A549 (cell line): ENCODE data around the gene ST3GAL5. TPM values are rescaled to one million over a fixed set of nuclear protein-coding genes. Genes with fewer than 3 reads are reported as not detected.

ENCODE experiments used
- ATAC-seq, 2 experiments: fragments of 200-7000 bp in 1 of 2; fragments of >200 bp in 1 of 2; cut with Nextera tagmentation in 1 of 2; cut with Tn5 transposase in 1 of 2; 3 replicates each; pipeline versions ENCODE4 v1.8.0 to v1.9.1; 2018 to 2020; ENCODE audit warnings: mild to moderate bottlenecking in 1 of 2, moderate library complexity in 1 of 2
- CTCF ChIA-PET: fragments of 300-600 bp; sonication (Branson Sonifier 250); formaldehyde crosslinking; extraction: SDS; loops from one replicate; lab custom pipeline; 2021; ENCODE audit warnings: antibody characterized with exemption, inconsistent platforms; lab: Yijun Ruan, JAX
- POLR2A ChIA-PET: fragments of 350-600 bp; formaldehyde crosslinking; extraction: SDS; loops from one replicate; lab custom pipeline; 2021; ENCODE audit warnings: antibody characterized with exemption, inconsistent platforms; lab: Yijun Ruan, JAX
- DNase-seq, 2 experiments: peaks; one replicate each; pipeline versions ENCODE4 v3.0.0 to v3.0.0-alpha.2; 2011 to 2016; ENCODE audit warnings: low read depth in 1 of 2, low spot score in 1 of 2
- FAIRE-seq: peaks from 2 replicates; lab custom pipeline; 2011; peaks lifted over from hg19 to GRCh38; lab: Jason Lieb, UNC
- H3K27ac ChIP-seq, 2 experiments: fragments of >200 bp; sonication (Bioruptor Twin); formaldehyde crosslinking; 3 replicates each; pipeline ENCODE4 v1.5.1; 2016 to 2017
- H3K4me1 ChIP-seq: fragments of >200 bp; sonication (Bioruptor Twin); formaldehyde crosslinking; 3 replicates; pipeline ENCODE4 v1.6.1; 2016
- H3K4me2 ChIP-seq: fragments of >200 bp; sonication (Bioruptor Twin); formaldehyde crosslinking; 3 replicates; pipeline ENCODE4 v1.6.1; 2016
- H3K4me3 ChIP-seq: fragments of >200 bp; sonication (Bioruptor Twin); formaldehyde crosslinking; 3 replicates; pipeline ENCODE4 v1.5.1; 2016
- H3K9me3 ChIP-seq: fragments of >200 bp; sonication (Bioruptor Twin); formaldehyde crosslinking; 3 replicates; pipeline ENCODE4 v1.6.1; 2016
- CTCF ChIP-seq: fragments of >200 bp; sonication (Bioruptor Twin); formaldehyde crosslinking; IDR thresholded peaks from 3 replicates; pipeline ENCODE4 v1.5.1; 2016
- E2F6 ChIP-seq: IDR thresholded peaks from 2 replicates; pipeline ENCODE4 v1.6.1; 2012; ENCODE audit warnings: low read depth, borderline replicate concordance
- FOSL2 ChIP-seq, 2 experiments: fragments of 450-650 bp in 1 of 2; fragments of >200 bp in 1 of 2; sonication (Bioruptor Twin) in 1 of 2; formaldehyde crosslinking; IDR thresholded peaks; 2 replicates each; pipeline versions ENCODE4 v1.5.0 to v1.6.1; 2016 to 2020; ENCODE audit warnings: mild to moderate bottlenecking in 1 of 2, moderate library complexity in 1 of 2
- JUN ChIP-seq, 2 experiments: fragments of >200 bp; sonication (Bioruptor Twin); formaldehyde crosslinking; IDR thresholded peaks; 2 replicates in 1 of 2; 3 replicates in 1 of 2; pipeline ENCODE4 v1.6.1; 2016 to 2017
- MAFK ChIP-seq: fragments of 450-650 bp; IDR thresholded peaks from 2 replicates; pipeline ENCODE4 v1.6.1; 2014; ENCODE audit not compliant: partially characterized antibody
- MAX ChIP-seq: IDR thresholded peaks from 2 replicates; pipeline ENCODE4 v1.6.1; 2012
- RAD21 ChIP-seq, 2 experiments: fragments of >200 bp in 1 of 2; sonication (Bioruptor Twin) in 1 of 2; formaldehyde crosslinking in 1 of 2; IDR thresholded peaks in 1 of 2; conservative IDR thresholded peaks in 1 of 2; 2 replicates in 1 of 2; 3 replicates in 1 of 2; pipeline ENCODE4 v1.6.1; 2012 to 2018; ENCODE audit warnings: inconsistent platforms in 1 of 2
- SMC3 ChIP-seq: fragments of >200 bp; sonication (Bioruptor Twin); formaldehyde crosslinking; IDR thresholded peaks from 3 replicates; pipeline ENCODE4 v1.6.1; 2018; ENCODE audit warnings: inconsistent platforms
- USF2 ChIP-seq: fragments of 450-650 bp; IDR thresholded peaks from 2 replicates; pipeline ENCODE4 v1.6.1; 2014; ENCODE audit warnings: antibody characterized with exemption
- WGBS: methylation state at CpG from one replicate; pipeline ENCODE4 v1.1.6; 2017; ENCODE audit errors: missing lambda C conversion rate; 5-methylcytosine and 5-hydroxymethylcytosine counted together
- polyA plus RNA-seq, 4 experiments: library from polyadenylated mRNA; depleted of rRNA in 3 of 4; stranded (reverse); fragments of >200 nt; fragmentation: RNase III in 1 of 4; extraction: RNeasy Plus Mini Kit Qiagen cat#74134 plus additional on column Dnase treatment in 1 of 4; gene quantifications; 2 replicates in 3 of 4; 3 replicates in 1 of 4; pipeline ENCODE4 v1.2.3, GENCODE V29; 2011 to 2017
- TF ChIP-seq, protein P1 (sequence below): fragments of 250-450 bp; sonication (Bioruptor Pico); IDR thresholded peaks from 2 replicates; pipeline ENCODE4 v1.5.0; 2021; ENCODE audit warnings: mild to moderate bottlenecking, moderate library complexity, borderline replicate concordance
- TF ChIP-seq, protein P2 (sequence below): fragments of 200-600 bp; sonication (generic); IDR thresholded peaks from 2 replicates; pipeline ENCODE4 v1.6.1; 2016; ENCODE audit warnings: antibody characterized with exemption, mild to moderate bottlenecking, moderate library complexity

ST3GAL5 gene
- polyA plus RNA-seq, 2 of the 4 experiments (the other 2 are of a cell fraction) = 36.9 to 119 TPM

- TF ChIP-seq, protein P1, sequence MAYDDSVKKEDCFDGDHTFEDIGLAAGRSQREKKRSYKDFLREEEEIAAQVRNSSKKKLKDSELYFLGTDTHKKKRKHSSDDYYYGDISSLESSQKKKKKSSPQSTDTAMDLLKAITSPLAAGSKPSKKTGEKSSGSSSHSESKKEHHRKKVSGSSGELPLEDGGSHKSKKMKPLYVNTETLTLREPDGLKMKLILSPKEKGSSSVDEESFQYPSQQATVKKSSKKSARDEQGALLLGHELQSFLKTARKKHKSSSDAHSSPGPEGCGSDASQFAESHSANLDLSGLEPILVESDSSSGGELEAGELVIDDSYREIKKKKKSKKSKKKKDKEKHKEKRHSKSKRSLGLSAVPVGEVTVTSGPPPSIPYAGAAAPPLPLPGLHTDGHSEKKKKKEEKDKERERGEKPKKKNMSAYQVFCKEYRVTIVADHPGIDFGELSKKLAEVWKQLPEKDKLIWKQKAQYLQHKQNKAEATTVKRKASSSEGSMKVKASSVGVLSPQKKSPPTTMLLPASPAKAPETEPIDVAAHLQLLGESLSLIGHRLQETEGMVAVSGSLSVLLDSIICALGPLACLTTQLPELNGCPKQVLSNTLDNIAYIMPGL (CRISPR knock-in tag) = no peak
These were observed 88.2 kb downstream of the ST3GAL5 start (continued) for GRCh38 chr2:85800586-85800985.

DNA sequence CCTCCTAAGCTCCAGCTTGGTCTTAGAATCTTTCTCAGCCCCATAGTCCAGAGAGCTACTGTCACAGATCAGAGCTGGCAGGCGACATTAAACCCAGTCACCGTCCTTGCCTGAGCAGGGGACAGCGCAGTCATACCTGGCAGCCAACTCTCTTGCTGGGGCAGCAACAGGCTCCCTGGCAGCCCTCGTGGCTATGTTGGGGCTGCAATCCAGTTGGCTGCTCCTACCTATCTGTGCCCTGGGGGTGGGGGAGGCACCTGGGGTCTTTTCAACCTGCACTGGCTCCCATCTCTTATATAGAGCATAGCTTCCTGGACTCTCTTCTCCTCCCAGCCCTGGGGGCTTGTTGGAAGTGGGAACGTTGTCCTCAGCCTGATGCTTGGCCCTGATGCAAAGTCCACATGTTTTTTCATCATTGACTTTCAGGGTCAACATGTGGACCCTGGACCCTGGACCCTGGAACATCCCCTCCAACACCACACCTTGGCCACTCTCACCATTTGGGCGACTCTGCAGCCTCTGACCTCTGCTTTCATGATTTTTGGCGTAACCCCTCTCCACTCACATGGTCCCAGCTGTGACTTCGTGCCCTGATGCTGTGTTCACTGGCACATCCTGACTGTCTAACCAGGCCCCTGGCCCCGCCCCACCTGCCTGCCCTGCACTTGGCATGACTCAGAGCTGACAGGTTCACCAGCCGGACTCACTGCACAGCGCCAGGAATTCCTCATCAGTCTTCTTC, 89.4 kb downstream of the ST3GAL5 start:
- peaks cover 29% of the 10 kb centered on the region for H3K4me1 ChIP-seq
- ChIA-PET CTCF (interaction anchor here (0.6 to 35.1 kb wide), 8 partner anchors 13 to 282 kb away, joined by 3 to 1675 read pairs (median 7); partner anchors contain the start of gene ATOH8), POLR2A (no interaction called here)
- FAIRE-seq = no peak
- no peak overlapping the region for H3K4me3 ChIP-seq
- DNase-seq = peak; percentile 59 to 77
- peak; percentile 73 to 82 for ATAC-seq
- H3K9me3 ChIP-seq = peaks cover 10% of the 10 kb centered on the region; the same call in 2 of the 3 replicates
- H3K27ac ChIP-seq = peak overlapping the region; percentile 51 to 76
- peak overlapping the region; percentile 39 for H3K4me2 ChIP-seq
- TF ChIP-seq, protein P1 (CRISPR knock-in tag) = no peak
- no peak for TF ChIP-seq USF2
- peak; percentile 84 for TF ChIP-seq E2F6
- peak; percentile 26; the same call in 1 of the 2 replicates for TF ChIP-seq FOSL2 (IDR thresholded peaks at IDR 0.05)
- peak; percentile 54 for TF ChIP-seq FOSL2 (CRISPR knock-in tag; IDR thresholded peaks at IDR 0.05)
- no peak for TF ChIP-seq CTCF
- peak; percentile 89 for TF ChIP-seq MAX
- TF ChIP-seq, all 56 proteins: peak for 3
- 41% methylated on average over 11 of the region's 11 CpGs for WGBS

DNA sequence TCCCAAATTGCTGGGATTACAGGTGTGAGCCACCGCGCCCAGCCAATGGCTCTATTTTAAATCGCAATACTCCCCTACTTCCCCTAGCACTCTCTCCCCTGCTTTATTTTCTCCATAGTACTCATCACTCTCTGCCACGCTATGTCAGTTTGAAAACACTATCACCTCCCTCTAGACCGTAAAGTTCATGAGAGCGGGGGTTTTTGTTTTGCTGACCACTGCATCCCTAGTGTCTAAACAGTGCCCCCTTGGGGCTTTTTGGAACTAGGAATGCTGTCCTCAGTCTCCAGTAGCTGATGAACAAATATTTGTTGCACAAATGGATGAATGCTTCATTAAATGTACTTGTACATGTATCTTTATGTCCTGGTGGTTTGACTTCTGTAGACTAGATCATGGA, 90.9 kb downstream of the ST3GAL5 start:
- DNase-seq = peak; percentile 26 to 43

More for the DNA sequence above, 90.9 kb downstream of the ST3GAL5 start:
- Histone ChIP-seq H3K27ac (peak overlapping the region in 1 of 2 experiments; percentile 6; a peak in 2 of 6 replicates), H3K4me1 (peaks cover 43% of the 10 kb centered on the region), H3K4me3 (no peak overlapping the region), H3K9me3 (peaks cover 10% of the 10 kb centered on the region; the same call in 2 of the 3 replicates), H3K4me2 (no peak overlapping the region)
- ChIA-PET POLR2A (no interaction called here), CTCF (interaction anchor here (0.5 to 4.6 kb wide), 14 partner anchors 16 to 236 kb away, joined by 3 to 52 read pairs (median 4); partner anchors contain the start of gene ATOH8)
- TF ChIP-seq CTCF (peak; percentile 44), JUN (IDR thresholded peaks at IDR 0.05) (no peak), RAD21 (conservative IDR thresholded peaks at IDR 0.05 in 1 of 2, IDR thresholded peaks at IDR 0.05 in 1 of 2) (peak; percentile 64 to 75), SMC3 (peak; percentile 53; the same call in 2 of the 3 replicates), MAFK (peak; percentile 48)
- TF ChIP-seq, protein P2, sequence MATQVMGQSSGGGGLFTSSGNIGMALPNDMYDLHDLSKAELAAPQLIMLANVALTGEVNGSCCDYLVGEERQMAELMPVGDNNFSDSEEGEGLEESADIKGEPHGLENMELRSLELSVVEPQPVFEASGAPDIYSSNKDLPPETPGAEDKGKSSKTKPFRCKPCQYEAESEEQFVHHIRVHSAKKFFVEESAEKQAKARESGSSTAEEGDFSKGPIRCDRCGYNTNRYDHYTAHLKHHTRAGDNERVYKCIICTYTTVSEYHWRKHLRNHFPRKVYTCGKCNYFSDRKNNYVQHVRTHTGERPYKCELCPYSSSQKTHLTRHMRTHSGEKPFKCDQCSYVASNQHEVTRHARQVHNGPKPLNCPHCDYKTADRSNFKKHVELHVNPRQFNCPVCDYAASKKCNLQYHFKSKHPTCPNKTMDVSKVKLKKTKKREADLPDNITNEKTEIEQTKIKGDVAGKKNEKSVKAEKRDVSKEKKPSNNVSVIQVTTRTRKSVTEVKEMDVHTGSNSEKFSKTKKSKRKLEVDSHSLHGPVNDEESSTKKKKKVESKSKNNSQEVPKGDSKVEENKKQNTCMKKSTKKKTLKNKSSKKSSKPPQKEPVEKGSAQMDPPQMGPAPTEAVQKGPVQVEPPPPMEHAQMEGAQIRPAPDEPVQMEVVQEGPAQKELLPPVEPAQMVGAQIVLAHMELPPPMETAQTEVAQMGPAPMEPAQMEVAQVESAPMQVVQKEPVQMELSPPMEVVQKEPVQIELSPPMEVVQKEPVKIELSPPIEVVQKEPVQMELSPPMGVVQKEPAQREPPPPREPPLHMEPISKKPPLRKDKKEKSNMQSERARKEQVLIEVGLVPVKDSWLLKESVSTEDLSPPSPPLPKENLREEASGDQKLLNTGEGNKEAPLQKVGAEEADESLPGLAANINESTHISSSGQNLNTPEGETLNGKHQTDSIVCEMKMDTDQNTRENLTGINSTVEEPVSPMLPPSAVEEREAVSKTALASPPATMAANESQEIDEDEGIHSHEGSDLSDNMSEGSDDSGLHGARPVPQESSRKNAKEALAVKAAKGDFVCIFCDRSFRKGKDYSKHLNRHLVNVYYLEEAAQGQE = no peak
- 84% methylated on average over 6 of the region's 6 CpGs for WGBS
- no peak for FAIRE-seq
- peak in 1 of 2 experiments; percentile 46; a peak in 2 of 6 replicates for ATAC-seq
